Left renal pelvis (tissue), 4 donors: ENCODE measurements around the gene TBX20. TPM values are rescaled to one million over a fixed set of nuclear protein-coding genes. Genes with fewer than 3 reads are reported as not detected.
"Not testable (repeated sequence)": the region's sequence is repeated elsewhere in the genome, so short reads cannot be mapped to it uniquely, and the experiment has no call there.

Experiments
- DNase-seq, 4 donors: peaks; one replicate each; pipeline ENCODE4 v3.0.0-alpha.2; 2013; ENCODE audit warnings: low read depth in 4 of 4, low spot score in 3 of 4
- polyA plus RNA-seq, 4 donors: library from polyadenylated mRNA; unstranded; fragments of 120-200 nt; gene quantifications; one replicate each; pipeline ENCODE4 v1.2.1, GENCODE V29; 2013; ENCODE audit not compliant: insufficient read length in 4 of 4

The TBX20 gene
- polyA plus RNA-seq, 4 donors: 0.10 TPM; not detected in 3

- DNase-seq: no peak
Observed at GRCh38 chr7:35255443-35256255, 1.7 kb upstream of the TBX20 start.

GRCh38 chr7:35254496-35255442 is 869 bp upstream of the TBX20 start:
- DNase-seq: no peak

- DNase-seq: no peak
Observed at GRCh38 chr7:35253460-35253709, 515 bp downstream of the TBX20 start.

- no peak for DNase-seq
Observed at GRCh38 chr7:35252612-35253459, 1.1 kb downstream of the TBX20 start.

GRCh38 chr7:35251606-35252310 is 2.1 kb downstream of the TBX20 start:
- no peak for DNase-seq

- DNase-seq: no peak
Observed at GRCh38 chr7:35250941-35251340, 3.0 kb downstream of the TBX20 start.

- no peak for DNase-seq
Observed at GRCh38 chr7:35250452-35250851, 3.4 kb downstream of the TBX20 start.

- no peak for DNase-seq
Observed at GRCh38 chr7:35249537-35249907, 4.4 kb downstream of the TBX20 start.

GRCh38 chr7:35248576-35249536 is 5.0 kb downstream of the TBX20 start:
- no peak for DNase-seq

GRCh38 chr7:35246819-35247218 is 7.1 kb downstream of the TBX20 start:
- no peak for DNase-seq

- DNase-seq: no peak
Observed at GRCh38 chr7:35241884-35242283, 12.0 kb downstream of the TBX20 start.

- DNase-seq: no peak
Observed at GRCh38 chr7:35241436-35241835, 12.5 kb downstream of the TBX20 start.

- DNase-seq: not testable (repeated sequence)
Observed at GRCh38 chr7:35241008-35241407, 12.9 kb downstream of the TBX20 start.

- DNase-seq: not testable (repeated sequence)
Observed at GRCh38 chr7:35238456-35238855, 15.4 kb downstream of the TBX20 start.

- no peak for DNase-seq
Observed at GRCh38 chr7:35232994-35233393, 20.9 kb downstream of the TBX20 start.

GRCh38 chr7:35231221-35231620 is 22.7 kb downstream of the TBX20 start:
- not testable (repeated sequence) for DNase-seq

GRCh38 chr7:35229116-35229780 is 24.7 kb downstream of the TBX20 start:
- not testable (repeated sequence) for DNase-seq

GRCh38 chr7:35228496-35229051 is 25.3 kb downstream of the TBX20 start:
- not testable (repeated sequence) for DNase-seq
